Heart left ventricle (tissue), 16 donors: Measurements from ENCODE around the gene CDC16. TPM values are rescaled to one million over a fixed set of nuclear protein-coding genes. Genes with fewer than 3 reads are reported as not detected.

Experiments
- ATAC-seq, 4 donors: fragments of 200-7000 bp; cut with Tn5 transposase; one replicate each; pipeline ENCODE4 v1.9.1; 2020 to 2022; ENCODE audit warnings: moderate library complexity in 4 of 4, mild to moderate bottlenecking in 3 of 4, moderate number of reproducible peaks in 1 of 4
- DNase-seq, 5 donors: peaks; one replicate each; pipeline ENCODE4 v3.0.0-alpha.2; 2020
- H3K27ac ChIP-seq, 12 donors: fragments of 200-600 bp; sonication (generic) in 4 of 12; one replicate each; pipeline versions ENCODE4 v1.5.0 to v1.8.0; 2016 to 2022; ENCODE audit warnings: mild to moderate bottlenecking in 2 of 12
- H3K27me3 ChIP-seq, 9 donors: fragments of 200-600 bp; sonication (generic) in 2 of 9; one replicate each; pipeline versions ENCODE4 v1.5.1 to v1.8.0; 2016 to 2022; ENCODE audit warnings: mild to moderate bottlenecking in 3 of 9
- H3K36me3 ChIP-seq, 9 donors: fragments of 200-600 bp; sonication (generic) in 2 of 9; one replicate each; pipeline versions ENCODE4 v1.5.0 to v1.8.0; 2018 to 2022; ENCODE audit warnings: mild to moderate bottlenecking in 2 of 9
- H3K4me1 ChIP-seq, 12 donors: fragments of 200-600 bp; sonication (generic) in 4 of 12; one replicate each; pipeline versions ENCODE4 v1.5.0 to v1.8.0; 2016 to 2022; ENCODE audit warnings: mild to moderate bottlenecking in 3 of 12
- H3K4me3 ChIP-seq, 12 donors: fragments of 200-600 bp; sonication (generic) in 4 of 12; one replicate each; pipeline versions ENCODE4 v1.5.0 to v1.8.0; 2017 to 2022; ENCODE audit warnings: mild to moderate bottlenecking in 9 of 12, moderate library complexity in 4 of 12
- H3K9me3 ChIP-seq, 12 donors: fragments of 200-600 bp; sonication (generic) in 4 of 12; one replicate each; pipeline versions ENCODE4 v1.5.0 to v1.8.0; 2016 to 2022; ENCODE audit warnings: mild to moderate bottlenecking in 1 of 12
- CTCF ChIP-seq, 12 donors: fragments of 200-600 bp; sonication (generic) in 4 of 12; IDR thresholded peaks; one replicate each; pipeline versions ENCODE4 v1.5.0 to v1.8.0; 2018 to 2022; ENCODE audit warnings: antibody characterized with exemption in 12 of 12, mild to moderate bottlenecking in 5 of 12
- POLR2A ChIP-seq, 2 donors: fragments of 450-650 bp; IDR thresholded peaks; one replicate each; pipeline ENCODE4 v1.6.1; 2017; ENCODE audit warnings: antibody characterized with exemption in 2 of 2, mild to moderate bottlenecking in 2 of 2, moderate library complexity in 2 of 2
- WGBS, 4 donors: extraction: QIAGEN DNeasy Blood & Tissue Kit in 2 of 4; methylation state at CpG; one replicate each; pipeline versions ENCODE4 v1.1.5 to v1.1.7; 2013 to 2018; 5-methylcytosine and 5-hydroxymethylcytosine counted together
- intact Hi-C, 10 donors: fragments of 100-400 bp; cut with DNase I; formaldehyde crosslinking; loops; one replicate each; pipeline versions ENCODE4 v1.11.1 to v1.14.2; 2022
- polyA plus RNA-seq, 2 donors: library from polyadenylated mRNA; stranded (reverse); fragments of 200-250 nt; gene quantifications; one replicate each; pipeline ENCODE4 v1.2.3, GENCODE V29; 2013
- total RNA-seq, 9 donors: library from RNA; depleted of rRNA in 2 of 9; stranded (reverse); fragments of >200 nt in 2 of 9; fragmentation: NEBNext Ultra II Directional in 3 of 9; extraction: Animal tissue kit (Norgen Biotek cat#: 25700) in 3 of 9; gene quantifications; one replicate each; pipeline versions ENCODE4 v1.1.0 to v1.2.4, GENCODE V29; 2016 to 2023
- donor health status: ischemic (EF 13 %, LVEDD 7.1; RV severe dilation, severe dysfunction).
- donor health status: healthy with polysubstance abuse.
- donor health status: DM: no; HTN: yes; CAD: no.
- donor health status: DM: no; HTN: no; CAD: no.
- donor health status: ischemic (EF 25% LVEDD 6.9; RV normal size, moderate dysfunction).
- donor health status: ischemic (EF 25% LVEDD 5.7; RV mildly dilated, moderate dysfunction).
- donor health status: healthy.
- donor health status: DM: yes; HTN: yes; CAD: no.
- donor health status: ischemic (EF 35%, LVEDD 5.7; RV mildly dilated, moderate dysfunction).
- donor health status: nonischemic (EF 11% LVEDD 7.7; RV severe dilation, severe dysfunction).
- donor health status: DM: yes; HTN: yes; CAD: no.
- donor health status: PGD.
- donor health status: ischemic (EF 29% LVEDD 5.4; RV normal size, mild dysfunction).
- donor health status: nonischemic (EF 23%, LVEDD 6.1; RV moderate dilation, normal function).

Gene CDC16
- total and polyA plus RNA-seq, 11 donors: 20.0 to 41.7 (median 32.4) TPM

- no peak for TF ChIP-seq POLR2A (IDR thresholded peaks at IDR 0.05)
- TF ChIP-seq CTCF (IDR thresholded peaks at IDR 0.05): no peak
- Histone ChIP-seq H3K4me1 (no peaks in the 10 kb centered on the region), H3K9me3 (no peaks in the 10 kb centered on the region), H3K27ac (no peak overlapping the region), H3K27me3 (no peaks in the 10 kb centered on the region), H3K4me3 (no peak overlapping the region), H3K36me3 (peaks cover 3 to 84% (median 69%) of the 10 kb centered on the region in 9 donors)
- intact Hi-C loops: no loop called here
- DNase-seq (no peak), ATAC-seq (no peak)
- WGBS, 4 donors: 92 to 94% (median 93%) methylated on average over 13 of the region's 13 CpGs
Observed at GRCh38 chr13:114304346-114305034, 69.8 kb downstream of the CDC16 start.

- ATAC-seq (no peak), DNase-seq (no peak)
- Histone ChIP-seq H3K36me3 (peaks cover 0 to 40% (median 25%) of the 10 kb centered on the region in 9 donors), H3K9me3 (no peaks in the 10 kb centered on the region), H3K27ac (no peak overlapping the region), H3K4me1 (peaks cover 0 to 11% (median 6%) of the 10 kb centered on the region in 12 donors), H3K27me3 (no peaks in the 10 kb centered on the region), H3K4me3 (no peak overlapping the region)
- TF ChIP-seq CTCF (IDR thresholded peaks at IDR 0.05) (no peak), POLR2A (IDR thresholded peaks at IDR 0.05) (no peak)
- 98 to 99% (median 98%) methylated on average over 2 of the region's 2 CpGs for WGBS, 4 donors
- intact Hi-C loops: no loop called here
Observed at GRCh38 chr13:114309086-114309485, 74.4 kb downstream of the CDC16 start.

GRCh38 chr13:114309806-114310410 is 75.2 kb downstream of the CDC16 start:
- TF ChIP-seq POLR2A (IDR thresholded peaks at IDR 0.05): no peak
- no peak for TF ChIP-seq CTCF (IDR thresholded peaks at IDR 0.05)
- H3K27me3 ChIP-seq: no peaks in the 10 kb centered on the region
- H3K4me1 ChIP-seq: peaks cover 0 to 12% (median 6%) of the 10 kb centered on the region in 12 donors
- ATAC-seq (no peak), DNase-seq (no peak)
- H3K36me3 ChIP-seq: peaks cover 0 to 32% (median 17%) of the 10 kb centered on the region in 9 donors
- H3K27ac ChIP-seq: no peak overlapping the region
- no peak overlapping the region for H3K4me3 ChIP-seq
- no peaks in the 10 kb centered on the region for H3K9me3 ChIP-seq
- intact Hi-C loops: no loop called here
- WGBS, 4 donors: 88 to 91% (median 90%) methylated on average over 6 of the region's 6 CpGs

GRCh38 chr13:114310956-114311355 is 76.3 kb downstream of the CDC16 start:
- peaks cover 0 to 22% (median 16%) of the 10 kb centered on the region in 12 donors for H3K4me1 ChIP-seq
- WGBS, 4 donors: 86 to 91% (median 88%) methylated on average over 5 of the region's 5 CpGs
- H3K36me3 ChIP-seq: peaks cover 0 to 24% (median 13%) of the 10 kb centered on the region in 9 donors
- intact Hi-C loops: no loop called here
- TF ChIP-seq POLR2A (IDR thresholded peaks at IDR 0.05) (no peak), CTCF (IDR thresholded peaks at IDR 0.05) (no peak)
- ATAC-seq (no peak), DNase-seq (no peak)
- H3K9me3 ChIP-seq: no peaks in the 10 kb centered on the region
- H3K27me3 ChIP-seq: no peaks in the 10 kb centered on the region
- no peak overlapping the region for H3K4me3 ChIP-seq
- H3K27ac ChIP-seq: no peak overlapping the region
